Trophoblast cell (in vitro differentiated cells and primary cell): Measurements from ENCODE around the gene APOL2.
"Not testable (repeated sequence)": the region's sequence is repeated elsewhere in the genome, so short reads cannot be mapped to it uniquely, and the experiment has no call there.

Source experiments
- DNase-seq, 2 donors: peaks; one replicate each; pipeline ENCODE4 v3.0.0-alpha.2; 2016
- H2AFZ ChIP-seq: 2 replicates; pipeline ENCODE4 v1.6.1; 2013; ENCODE audit warnings: low read length, moderate library complexity, mild to moderate bottlenecking; ENCODE audit not compliant: insufficient read depth, poor library complexity
- H2AK5ac ChIP-seq: 2 replicates; pipeline ENCODE4 v1.6.1; 2013; ENCODE audit warnings: mild to moderate bottlenecking, low read length
- H2BK120ac ChIP-seq: 2 replicates; pipeline ENCODE4 v1.6.1; 2013; ENCODE audit warnings: low read length, mild to moderate bottlenecking, moderate library complexity; ENCODE audit not compliant: insufficient read depth, poor library complexity
- H2BK12ac ChIP-seq: 2 replicates; pipeline ENCODE4 v1.6.1; 2013; ENCODE audit warnings: mild to moderate bottlenecking, low read length, moderate library complexity
- H2BK5ac ChIP-seq: 2 replicates; pipeline ENCODE4 v1.6.1; 2013; ENCODE audit warnings: low read length, low read depth, moderate library complexity, mild to moderate bottlenecking; ENCODE audit not compliant: poor library complexity
- H3K14ac ChIP-seq: 2 replicates; pipeline ENCODE4 v1.6.1; 2013; ENCODE audit warnings: mild to moderate bottlenecking, low read length
- H3K18ac ChIP-seq: 2 replicates; pipeline ENCODE4 v1.6.1; 2013; ENCODE audit warnings: mild to moderate bottlenecking, low read length
- H3K23ac ChIP-seq: 2 replicates; pipeline ENCODE4 v1.6.1; 2013; ENCODE audit warnings: low read length
- H3K27ac ChIP-seq: 2 replicates; pipeline ENCODE4 v1.5.1; 2013; ENCODE audit warnings: low read depth, mild to moderate bottlenecking, inconsistent platforms, low read length, moderate library complexity
- H3K27me3 ChIP-seq: 2 replicates; pipeline ENCODE4 v1.6.1; 2013; ENCODE audit warnings: inconsistent platforms, mild to moderate bottlenecking, low read length, moderate library complexity; ENCODE audit not compliant: insufficient read depth
- H3K36me3 ChIP-seq, 2 experiments: 1 replicate in 1 of 2; 2 replicates in 1 of 2; pipeline ENCODE4 v1.6.1; 2013; ENCODE audit warnings: low read length in 2 of 2, mild to moderate bottlenecking in 2 of 2, moderate library complexity in 1 of 2; ENCODE audit not compliant: insufficient read depth in 2 of 2, control insufficient read depth in 1 of 2
- H3K4ac ChIP-seq: 2 replicates; pipeline ENCODE4 v1.6.1; 2013; ENCODE audit warnings: low read depth, mild to moderate bottlenecking, low read length, moderate library complexity
- H3K4me1 ChIP-seq, 2 experiments: 1 replicate in 1 of 2; 2 replicates in 1 of 2; pipeline ENCODE4 v1.6.1; 2013; ENCODE audit warnings: low read length in 2 of 2, mild to moderate bottlenecking in 2 of 2, moderate library complexity in 1 of 2; ENCODE audit not compliant: insufficient read depth in 2 of 2, control insufficient read depth in 1 of 2
- H3K4me2 ChIP-seq: 2 replicates; pipeline ENCODE4 v1.6.1; 2013; ENCODE audit warnings: inconsistent platforms, mild to moderate bottlenecking, low read length, moderate library complexity
- H3K4me3 ChIP-seq: 2 replicates; pipeline ENCODE4 v1.5.1; 2013; ENCODE audit warnings: mild to moderate bottlenecking, low read depth, low read length, inconsistent platforms
- H3K79me1 ChIP-seq: one replicate; pipeline ENCODE4 v1.6.1; 2013; ENCODE audit warnings: low read length
- H3K79me2 ChIP-seq: 2 replicates; pipeline ENCODE4 v1.6.1; 2013; ENCODE audit warnings: low read length, mild to moderate bottlenecking; ENCODE audit not compliant: control insufficient read depth, insufficient read depth, poor library complexity
- H3K9ac ChIP-seq: 2 replicates; pipeline ENCODE4 v1.6.1; 2013; ENCODE audit warnings: mild to moderate bottlenecking, low read length
- H3K9me3 ChIP-seq: 2 replicates; pipeline ENCODE4 v1.6.1; 2013; ENCODE audit warnings: low read depth, mild to moderate bottlenecking, control low read depth, inconsistent platforms, low read length; ENCODE audit not compliant: insufficient read depth
- H4K12ac ChIP-seq: 2 replicates; pipeline ENCODE4 v1.6.1; 2013; ENCODE audit warnings: low read depth, mild to moderate bottlenecking, low read length, moderate library complexity
- H4K8ac ChIP-seq: 2 replicates; pipeline ENCODE4 v1.6.1; 2013; ENCODE audit warnings: low read depth, mild to moderate bottlenecking, low read length, moderate library complexity
- H4K91ac ChIP-seq: one replicate; pipeline ENCODE4 v1.6.1; 2013; ENCODE audit warnings: low read depth, mild to moderate bottlenecking, low read length, moderate library complexity
- WGBS: extraction: QIAGEN DNeasy Blood & Tissue Kit; methylation state at CpG from one replicate; pipeline ENCODE4 v1.1.7; 2013; ENCODE audit warnings: missing lambda C conversion rate; ENCODE audit not compliant: insufficient read length, insufficient coverage; ENCODE audit errors: extremely low coverage; 5-methylcytosine and 5-hydroxymethylcytosine counted together

Gene APOL2

GRCh38 chr22:36234213-36234612 is 5.1 kb downstream of the APOL2 start:
- peaks cover 0 to 5% of the 10 kb centered on the region in 2 experiments for H3K36me3 ChIP-seq
- peaks cover 4% of the 10 kb centered on the region for H3K79me2 ChIP-seq
- no peak overlapping the region for H3K9ac ChIP-seq
- H3K4ac ChIP-seq: no peak overlapping the region
- no peak overlapping the region for H2BK5ac ChIP-seq
- no peak overlapping the region for H2BK12ac ChIP-seq
- no peak overlapping the region for H3K18ac ChIP-seq
- H3K79me1 ChIP-seq: peaks cover 6% of the 10 kb centered on the region
- no peak overlapping the region for H4K8ac ChIP-seq
- H3K14ac ChIP-seq: no peak overlapping the region
- no peak overlapping the region for H3K27ac ChIP-seq
- H2AFZ ChIP-seq: no peak overlapping the region
- DNase-seq: no peak
- H4K12ac ChIP-seq: no peak overlapping the region
- H2AK5ac ChIP-seq: no peak overlapping the region
- H3K27me3 ChIP-seq: no peaks in the 10 kb centered on the region
- peaks cover 5 to 11% of the 10 kb centered on the region in 2 experiments for H3K4me1 ChIP-seq
- H2BK120ac ChIP-seq: no peak overlapping the region
- no peak overlapping the region for H4K91ac ChIP-seq
- H3K9me3 ChIP-seq: no peaks in the 10 kb centered on the region
- H3K4me2 ChIP-seq: no peak overlapping the region
- H3K4me3 ChIP-seq: no peak overlapping the region
- no peak overlapping the region for H3K23ac ChIP-seq
- no CpG with 5 or more reads among the region's 2 CpGs for WGBS

GRCh38 chr22:36233796-36234195 is 5.5 kb downstream of the APOL2 start:
- H2BK5ac ChIP-seq: no peak overlapping the region
- no peak for DNase-seq
- no peak overlapping the region for H3K4me3 ChIP-seq
- WGBS: no CpG with 5 or more reads among the region's 7 CpGs
- H3K27ac ChIP-seq: no peak overlapping the region
- no peak overlapping the region for H2BK120ac ChIP-seq
- H3K14ac ChIP-seq: no peak overlapping the region
- H3K4me2 ChIP-seq: no peak overlapping the region
- no peak overlapping the region for H3K18ac ChIP-seq
- H4K12ac ChIP-seq: no peak overlapping the region
- H3K4me1 ChIP-seq: peaks cover 5 to 10% of the 10 kb centered on the region in 2 experiments
- no peak overlapping the region for H2AFZ ChIP-seq
- H3K4ac ChIP-seq: no peak overlapping the region
- no peak overlapping the region for H3K9ac ChIP-seq
- H3K36me3 ChIP-seq: peaks cover 0 to 5% of the 10 kb centered on the region in 2 experiments
- H3K9me3 ChIP-seq: no peaks in the 10 kb centered on the region
- H3K79me1 ChIP-seq: peaks cover 2% of the 10 kb centered on the region
- H3K23ac ChIP-seq: no peak overlapping the region
- no peak overlapping the region for H4K8ac ChIP-seq
- no peak overlapping the region for H2AK5ac ChIP-seq
- no peak overlapping the region for H4K91ac ChIP-seq
- no peaks in the 10 kb centered on the region for H3K27me3 ChIP-seq
- H2BK12ac ChIP-seq: no peak overlapping the region
- H3K79me2 ChIP-seq: peaks cover 2% of the 10 kb centered on the region

DNA sequence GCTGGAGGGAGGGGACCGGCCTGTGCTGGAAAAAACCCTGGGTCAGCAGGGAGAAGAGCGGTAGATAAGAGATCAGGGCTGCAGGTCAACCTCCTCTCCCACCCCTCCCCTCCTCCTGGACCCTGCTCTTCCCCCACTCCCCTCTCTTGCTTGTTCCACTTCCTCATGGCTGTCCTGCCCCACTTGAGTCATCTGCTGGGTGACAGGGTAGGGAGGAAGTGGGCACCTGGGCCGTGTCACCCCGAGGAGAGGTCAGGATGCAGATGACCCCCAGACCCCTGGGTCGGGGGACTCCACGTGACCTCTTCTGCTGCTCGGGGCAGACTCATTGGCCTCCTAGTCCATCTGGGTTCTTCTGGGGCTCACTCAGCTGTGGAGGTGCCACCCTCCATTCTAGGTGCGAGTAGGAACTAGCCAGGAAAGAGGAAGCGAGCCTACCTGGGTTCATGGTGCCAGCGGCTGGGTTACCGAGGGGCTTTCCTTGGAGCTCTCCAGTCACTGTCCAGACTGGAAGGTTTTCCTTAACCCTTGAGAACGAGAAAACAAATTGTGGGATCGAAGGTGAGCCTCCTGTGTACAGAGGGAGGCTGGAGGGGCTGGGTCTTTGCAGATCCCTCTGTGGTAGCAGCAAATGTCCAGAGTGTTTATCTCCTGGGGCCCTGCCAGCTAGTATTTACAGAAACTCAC is 6.5 kb downstream of the APOL2 start:
- H4K12ac ChIP-seq: no peak overlapping the region
- H3K79me1 ChIP-seq: no peaks in the 10 kb centered on the region
- no peak overlapping the region for H2BK12ac ChIP-seq
- WGBS: no CpG with 5 or more reads among the region's 13 CpGs
- peaks cover 7 to 9% of the 10 kb centered on the region in 2 experiments for H3K4me1 ChIP-seq
- H3K27me3 ChIP-seq: no peaks in the 10 kb centered on the region
- peaks cover under 1% of the 10 kb centered on the region for H3K9me3 ChIP-seq
- H3K4me3 ChIP-seq: no peak overlapping the region
- peaks cover 3 to 8% of the 10 kb centered on the region in 2 experiments for H3K36me3 ChIP-seq
- H2BK120ac ChIP-seq: no peak overlapping the region
- no peak overlapping the region for H3K14ac ChIP-seq
- H3K4ac ChIP-seq: no peak overlapping the region
- no peak overlapping the region for H3K27ac ChIP-seq
- H4K8ac ChIP-seq: no peak overlapping the region
- no peak overlapping the region for H4K91ac ChIP-seq
- no peak overlapping the region for H2AFZ ChIP-seq
- H2AK5ac ChIP-seq: no peak overlapping the region
- no peak for DNase-seq
- H3K23ac ChIP-seq: no peak overlapping the region
- H3K4me2 ChIP-seq: no peak overlapping the region
- no peak overlapping the region for H2BK5ac ChIP-seq
- no peak overlapping the region for H3K9ac ChIP-seq
- no peak overlapping the region for H3K18ac ChIP-seq
- H3K79me2 ChIP-seq: no peaks in the 10 kb centered on the region

- peaks cover 5 to 14% of the 10 kb centered on the region in 2 experiments for H3K36me3 ChIP-seq
- H2AK5ac ChIP-seq, H2BK12ac ChIP-seq, H3K4me2 ChIP-seq, H3K79me1 ChIP-seq, H3K9ac ChIP-seq, H2AFZ ChIP-seq, H3K79me2 ChIP-seq, H3K4ac ChIP-seq, H3K4me1 ChIP-seq, H3K27ac ChIP-seq, H4K8ac ChIP-seq, DNase-seq, H3K9me3 ChIP-seq, H3K18ac ChIP-seq, H4K91ac ChIP-seq, H3K14ac ChIP-seq, H3K4me3 ChIP-seq, H2BK120ac ChIP-seq, H3K27me3 ChIP-seq, H2BK5ac ChIP-seq, H4K12ac ChIP-seq, H3K23ac ChIP-seq: not testable (repeated sequence)
- no CpG with 5 or more reads among the region's 5 CpGs for WGBS
These were observed 8.3 kb downstream of the APOL2 start for GRCh38 chr22:36231051-36231450.
